Prostate gland (tissue), 2 donors: ENCODE results near the gene B4GALT1. TPM values are rescaled to one million over a fixed set of nuclear protein-coding genes. Genes with fewer than 3 reads are reported as not detected.

Experiments
- DNase-seq: peaks from one replicate; pipeline ENCODE4 v3.0.0-alpha.2; 2019; ENCODE audit warnings: low spot score
- H3K27ac ChIP-seq, 2 donors: fragments of 200-600 bp; sonication (generic); 2 replicates each; pipeline ENCODE4 v1.5.1; 2017 to 2019
- H3K27me3 ChIP-seq: fragments of 200-600 bp; sonication (generic); replicated peaks from 2 replicates; pipeline ENCODE4 v1.5.1; 2019; ENCODE audit not compliant: insufficient read depth
- H3K36me3 ChIP-seq, 2 donors: fragments of 200-600 bp; sonication (generic); 1 replicate in 1 of 2; 2 replicates in 1 of 2; pipeline versions ENCODE4 v1.5.1 to v1.8.1; 2017 to 2019
- H3K4me1 ChIP-seq: fragments of 200-600 bp; sonication (generic); replicated peaks from 2 replicates; pipeline ENCODE4 v1.5.1; 2019
- H3K4me3 ChIP-seq, 2 donors: fragments of 200-600 bp; sonication (generic); 2 replicates each; pipeline ENCODE4 v1.5.1; 2017 to 2019
- H3K9me3 ChIP-seq: fragments of 200-600 bp; sonication (generic); 2 replicates; pipeline ENCODE4 v1.5.1; 2017
- CTCF ChIP-seq, 4 experiments: fragments of 200-600 bp in 2 of 4; fragments of 450-650 bp in 2 of 4; sonication (generic) in 2 of 4; IDR thresholded peaks; 1 replicate in 3 of 4; 2 replicates in 1 of 4; pipeline ENCODE4 v1.5.1; 2016 to 2019; ENCODE audit warnings: antibody characterized with exemption in 4 of 4, mild to moderate bottlenecking in 2 of 4, moderate library complexity in 2 of 4
- POLR2A ChIP-seq: fragments of 450-650 bp; IDR thresholded peaks from one replicate; pipeline ENCODE4 v1.6.1; 2016; ENCODE audit warnings: antibody characterized with exemption, mild to moderate bottlenecking
- POLR2AphosphoS5 ChIP-seq: sonication (generic); formaldehyde crosslinking; IDR thresholded peaks from one replicate; pipeline ENCODE4 v1.6.1; 2017; ENCODE audit warnings: antibody characterized with exemption
- WGBS: methylation state at CpG from one replicate; pipeline ENCODE4 v1.1.5; 2018; 5-methylcytosine and 5-hydroxymethylcytosine counted together
- intact Hi-C: fragments of 100-400 bp; cut with DNase I; formaldehyde crosslinking; loops from one replicate; pipeline ENCODE4 v1.14.2; 2022
- total RNA-seq, 2 donors: library from RNA; depleted of rRNA; stranded (reverse); fragments of >200 nt; gene quantifications; one replicate each; pipeline ENCODE4 v1.1.0, GENCODE V29; 2016

B4GALT1 gene
- total RNA-seq: 100 to 1,000 TPM; 153 to 185 TPM

GRCh38 chr9:33167084-33167971 lies at the start of gene B4GALT1:
Gene B4GALT1, minus strand, starts transcription at chr9:33167336. Its CDS starts 167 bp downstream, at chr9:33167169.
- Histone ChIP-seq H3K27ac (peak within 1 kb of the TSS; percentile 97), H3K36me3 (no peaks in the 10 kb centered on the region), H3K4me1 (peaks cover 13% of the 10 kb centered on the region), H3K27me3 (no peaks in the 10 kb centered on the region), H3K4me3 (peak within 1 kb of the TSS; percentile 88 to 93), H3K9me3 (no peaks in the 10 kb centered on the region)
- intact Hi-C loops: loop anchor here (5.0 kb wide), 3 partner anchors 60 to 95 kb away; partner anchors contain the start of gene BAG1
- WGBS: under 1% methylated on average over 87 of the region's 101 CpGs
- TF ChIP-seq POLR2AphosphoS5 (peak; percentile 44), CTCF (IDR thresholded peaks at IDR 0.05) (peak in 3 of 4 experiments; percentile 6 to 35 (median 33)), POLR2A (peak; percentile 81)
- peak; percentile 95 for DNase-seq

GRCh38 chr9:33211695-33212393 lies 44.7 kb upstream of the B4GALT1 start:
- no peaks in the 10 kb centered on the region for H3K27me3 ChIP-seq
- WGBS: 39% methylated on average over 3 of the region's 3 CpGs
- H3K9me3 ChIP-seq: no peaks in the 10 kb centered on the region
- no peaks in the 10 kb centered on the region for H3K4me1 ChIP-seq
- no peak overlapping the region for H3K27ac ChIP-seq
- no peaks in the 10 kb centered on the region for H3K36me3 ChIP-seq
- no peak for DNase-seq
- intact Hi-C loops: no loop called here
- TF ChIP-seq CTCF (IDR thresholded peaks at IDR 0.05) (peak in 1 of 4 experiments; percentile 4), POLR2A (no peak)
- no peak overlapping the region for H3K4me3 ChIP-seq

GRCh38 chr9:33210006-33210715 lies 43.0 kb upstream of the B4GALT1 start:
- H3K36me3 ChIP-seq: no peaks in the 10 kb centered on the region
- intact Hi-C loops: no loop called here
- no peaks in the 10 kb centered on the region for H3K27me3 ChIP-seq
- TF ChIP-seq POLR2AphosphoS5 (no peak), POLR2A (no peak), CTCF (IDR thresholded peaks at IDR 0.05) (no peak)
- H3K4me1 ChIP-seq: no peaks in the 10 kb centered on the region
- H3K4me3 ChIP-seq: no peak overlapping the region
- DNase-seq: no peak
- H3K9me3 ChIP-seq: no peaks in the 10 kb centered on the region
- 95% methylated on average over 4 of the region's 4 CpGs for WGBS
- no peak overlapping the region for H3K27ac ChIP-seq

DNA sequence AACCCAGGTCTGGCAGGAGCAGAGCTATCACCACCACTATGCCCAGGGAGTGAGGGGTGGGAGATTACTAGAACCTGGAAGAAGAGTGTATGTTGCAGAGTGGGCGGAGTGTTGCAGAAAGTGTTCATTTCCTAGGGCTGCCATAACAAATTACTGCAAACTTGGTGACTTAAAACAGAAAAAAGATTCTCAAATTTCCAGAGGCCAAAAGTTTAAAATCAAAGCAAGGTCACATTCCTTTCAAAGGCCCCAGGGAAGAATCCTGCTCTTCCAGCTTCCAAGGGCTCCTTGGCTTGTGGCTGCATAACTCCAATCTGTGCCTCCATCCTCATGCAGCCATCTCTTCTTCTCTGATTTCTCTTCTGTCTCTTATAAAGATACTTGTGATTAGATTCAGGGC lies 42.3 kb upstream of the B4GALT1 start:
- TF ChIP-seq POLR2AphosphoS5 (no peak), CTCF (IDR thresholded peaks at IDR 0.05) (no peak), POLR2A (no peak)
- intact Hi-C loops: no loop called here
- Histone ChIP-seq H3K36me3 (no peaks in the 10 kb centered on the region), H3K4me3 (no peak overlapping the region), H3K27me3 (no peaks in the 10 kb centered on the region), H3K9me3 (no peaks in the 10 kb centered on the region), H3K4me1 (no peaks in the 10 kb centered on the region), H3K27ac (no peak overlapping the region)
- DNase-seq: no peak
- WGBS: 89% methylated on average over 1 of the region's 1 CpG
